K562 (cell line): ENCODE measurements around the gene CDC20. TPM values are rescaled to one million over a fixed set of nuclear protein-coding genes. Genes with fewer than 3 reads are reported as not detected.

Experiments
- ATAC-seq: fragments of 200-7000 bp; cut with Tn5 transposase; 3 replicates; pipeline ENCODE4 v1.9.1; 2020; ENCODE audit warnings: moderate library complexity
- BruUV-seq: library from RNA; stranded (reverse); fragments of 400-500 nt; replicated peaks from 2 replicates; lab custom pipeline; 2021; lab: Mats Ljungman, UMichigan
- CTCF ChIA-PET: fragments of 300-600 bp; formaldehyde crosslinking; extraction: SDS; loops from one replicate; lab custom pipeline; 2021; ENCODE audit warnings: low intra/inter-chr PET ratio; lab: Yijun Ruan, JAX
- POLR2A ChIA-PET: fragments of 300-600, 350-650 bp; sonication (Branson Sonifier 250); formaldehyde crosslinking; extraction: SDS; loops from one replicate; lab custom pipeline; 2021; ENCODE audit warnings: antibody characterized with exemption, inconsistent platforms; lab: Yijun Ruan, JAX
- DNase-seq, 4 experiments: peaks; one replicate each; pipeline versions ENCODE4 v3.0.0 to v3.0.0-alpha.2; 2011 to 2018; ENCODE audit warnings: low spot score in 3 of 4, mixed read lengths in 3 of 4; ENCODE audit errors: extremely low read depth in 1 of 4
- FAIRE-seq: peaks from 2 replicates; lab custom pipeline; 2011; peaks lifted over from hg19 to GRCh38; lab: Jason Lieb, UNC
- H2AFZ ChIP-seq: 2 replicates; pipeline ENCODE4 v1.6.0; 2011; ENCODE audit warnings: low read depth, low read length, control low read depth, inconsistent platforms
- H3K27ac ChIP-seq: fragments of 200-600 bp; 3 replicates; pipeline ENCODE4 v1.8.0; 2011; ENCODE audit warnings: low read depth, mild to moderate bottlenecking, control low read depth, inconsistent platforms, low read length, moderate library complexity, mixed read lengths; ENCODE audit errors: extremely low read depth
- H3K27me3 ChIP-seq, 2 experiments: fragments of 300-600 bp in 1 of 2; 2 replicates in 1 of 2; 3 replicates in 1 of 2; pipeline versions ENCODE4 v1.6.0 to v1.8.0; 2011; ENCODE audit warnings: inconsistent platforms in 2 of 2, low read length in 2 of 2, mild to moderate bottlenecking in 1 of 2, mixed read lengths in 1 of 2, moderate library complexity in 1 of 2; ENCODE audit not compliant: control insufficient read depth in 2 of 2, insufficient read depth in 2 of 2
- H3K36me3 ChIP-seq: fragments of 300-600 bp; 3 replicates; pipeline ENCODE4 v1.8.0; 2011; ENCODE audit warnings: mild to moderate bottlenecking, low read length, inconsistent platforms; ENCODE audit not compliant: control insufficient read depth, insufficient read depth
- H3K4me1 ChIP-seq, 2 experiments: fragments of 200-600 bp in 1 of 2; replicated peaks in 1 of 2; 2 replicates in 1 of 2; 3 replicates in 1 of 2; pipeline versions ENCODE4 v1.5.1 to v1.8.0; 2011; ENCODE audit warnings: inconsistent platforms in 2 of 2, low read length in 2 of 2, mild to moderate bottlenecking in 1 of 2, mixed read lengths in 1 of 2, moderate library complexity in 1 of 2; ENCODE audit not compliant: control insufficient read depth in 2 of 2, insufficient read depth in 2 of 2
- H3K4me2 ChIP-seq: 2 replicates; pipeline ENCODE4 v1.6.1; 2011; ENCODE audit warnings: low read length, control low read depth, inconsistent platforms, mixed read lengths; ENCODE audit not compliant: insufficient read depth
- H3K4me3 ChIP-seq: fragments of 200-600 bp; sonication (generic), shearing (Covaris generic); 2 replicates; pipeline ENCODE4 v1.5.1; 2016; ENCODE audit warnings: control low read depth, inconsistent platforms
- H3K79me2 ChIP-seq: fragments of 200-600 bp; 3 replicates; pipeline ENCODE4 v1.8.0; 2011; ENCODE audit warnings: low read length, inconsistent platforms; ENCODE audit not compliant: control insufficient read depth, insufficient read depth
- H3K9ac ChIP-seq, 2 experiments: 2 replicates each; pipeline versions ENCODE4 v1.6.0 to v1.6.1; 2011; ENCODE audit warnings: low read depth in 2 of 2, low read length in 2 of 2, control low read depth in 1 of 2, inconsistent platforms in 1 of 2, mild to moderate bottlenecking in 1 of 2, mixed read lengths in 1 of 2; ENCODE audit not compliant: insufficient read depth in 1 of 2
- H3K9me1 ChIP-seq: one replicate; pipeline ENCODE4 v1.6.0; 2011; ENCODE audit warnings: inconsistent platforms, mild to moderate bottlenecking, low read length, moderate library complexity; ENCODE audit not compliant: control insufficient read depth, insufficient read depth
- H3K9me3 ChIP-seq: replicated peaks from 2 replicates; pipeline ENCODE4 v1.5.1; 2011; ENCODE audit warnings: low read depth, low read length, inconsistent platforms; ENCODE audit not compliant: control insufficient read depth, insufficient read depth
- H4K20me1 ChIP-seq: replicated peaks from 2 replicates; pipeline ENCODE4 v1.6.1; 2011; ENCODE audit warnings: low read length, inconsistent platforms, mixed read lengths; ENCODE audit not compliant: control insufficient read depth, insufficient read depth
- C11orf30 ChIP-seq: fragments of 450-650 bp; IDR thresholded peaks from 2 replicates; pipeline ENCODE4 v1.6.1; 2016; ENCODE audit warnings: low read depth, mild to moderate bottlenecking
- CREBBP ChIP-seq: IDR thresholded peaks from one replicate; pipeline ENCODE4 v1.6.1; 2012; ENCODE audit warnings: low read depth, mild to moderate bottlenecking, control low read depth, inconsistent platforms, low read length
- EP300 ChIP-seq: IDR thresholded peaks from 2 replicates; pipeline ENCODE4 v1.6.1; 2012; ENCODE audit warnings: low read length, improper control_type of control experiment
- FOXA3 ChIP-seq, 2 experiments: fragments of 450-650 bp in 1 of 2; sonication (generic) in 1 of 2; formaldehyde crosslinking; IDR thresholded peaks in 1 of 2; conservative IDR thresholded peaks in 1 of 2; 2 replicates each; pipeline versions ENCODE4 v1.4.0 to v1.8.0; 2020 to 2022; ENCODE audit warnings: mild to moderate bottlenecking in 2 of 2, missing genetic modification reagents in 1 of 2
- ID3 ChIP-seq, 2 experiments: fragments of 250-450 bp in 1 of 2; fragments of 450-650 bp in 1 of 2; sonication (Bioruptor Pico) in 1 of 2; IDR thresholded peaks; 2 replicates each; pipeline versions ENCODE4 v1.6.1 to v1.8.0; 2016 to 2021; ENCODE audit warnings: mild to moderate bottlenecking in 2 of 2, moderate library complexity in 2 of 2, missing compliant biosample characterization in 1 of 2, missing genetic modification characterization in 1 of 2
- KDM5B ChIP-seq: fragments of 200-600 bp; sonication (generic); IDR thresholded peaks from 2 replicates; pipeline ENCODE4 v1.6.1; 2012; ENCODE audit warnings: low read depth, mild to moderate bottlenecking, moderate library complexity, low read length, control low read depth, inconsistent platforms; ENCODE audit not compliant: insufficient replicate concordance
- LCOR ChIP-seq: sonication (generic); formaldehyde crosslinking; IDR thresholded peaks from 2 replicates; pipeline ENCODE4 v1.8.0; 2022; ENCODE audit warnings: mild to moderate bottlenecking, missing genetic modification reagents
- MAFF ChIP-seq: IDR thresholded peaks from 2 replicates; pipeline ENCODE4 v1.6.1; 2012; ENCODE audit warnings: low read length, improper control_type of control experiment
- MYC ChIP-seq, 2 experiments: fragments of 250-450 bp in 1 of 2; sonication (Bioruptor Pico) in 1 of 2; IDR thresholded peaks; 2 replicates each; pipeline versions ENCODE4 v1.5.1 to v1.6.1; 2012 to 2021; ENCODE audit warnings: low read depth in 2 of 2, borderline replicate concordance in 1 of 2, improper control_type of control experiment in 1 of 2, low read length in 1 of 2, mild to moderate bottlenecking in 1 of 2, moderate library complexity in 1 of 2
- PHF20 ChIP-seq: fragments of 450-650 bp; IDR thresholded peaks from 2 replicates; pipeline ENCODE4 v1.6.1; 2018; ENCODE audit not compliant: partially characterized antibody
- RAD21 ChIP-seq, 2 experiments: fragments of 250-450 bp in 1 of 2; fragments of 450-650 bp in 1 of 2; sonication (Bioruptor Pico) in 1 of 2; formaldehyde crosslinking in 1 of 2; IDR thresholded peaks in 1 of 2; conservative IDR thresholded peaks in 1 of 2; 2 replicates each; pipeline versions ENCODE4 v1.4.0 to v1.8.0; 2020 to 2022; ENCODE audit warnings: mild to moderate bottlenecking in 2 of 2, moderate library complexity in 1 of 2
- SREBF2 ChIP-seq: sonication (generic); formaldehyde crosslinking; IDR thresholded peaks from 2 replicates; pipeline ENCODE4 v1.4.0; 2020; ENCODE audit warnings: mild to moderate bottlenecking, missing genetic modification reagents
- SRSF7 ChIP-seq: fragments of 200-400 bp; formaldehyde crosslinking; optimal IDR thresholded peaks from 2 replicates; pipeline ENCODE3; 2017; ENCODE audit warnings: mild to moderate bottlenecking, low read depth, low read length
- ZNF253 ChIP-seq: fragments of 250-450 bp; sonication (Bioruptor Pico); conservative IDR thresholded peaks from 2 replicates; pipeline ENCODE4 v1.6.1; 2021; ENCODE audit warnings: mild to moderate bottlenecking
- ZZZ3 ChIP-seq: fragments of 450-650 bp; IDR thresholded peaks from 2 replicates; pipeline ENCODE4 v1.6.1; 2016; ENCODE audit warnings: antibody characterized with exemption, mild to moderate bottlenecking, moderate library complexity
- WGBS: fragments of 100-300 bp; shearing (Covaris generic); methylation state at CpG from one replicate; pipeline ENCODE4 v1.1.6; 2016; ENCODE audit warnings: low coverage, mixed read lengths; ENCODE audit not compliant: insufficient coverage; ENCODE audit errors: missing lambda C conversion rate; 5-methylcytosine and 5-hydroxymethylcytosine counted together
- in situ Hi-C: fragments of 300-500 bp; cut with MboI; formaldehyde crosslinking; loops from 4 replicates; pipeline ENCODE4 v1.15.0; 2018; ENCODE audit warnings: inconsistent platforms, mixed read lengths
- intact Hi-C: fragments of 100-400 bp; cut with micrococcal nuclease; formaldehyde crosslinking; loops from 2 replicates; pipeline ENCODE4 v1.14.2; 2022
- polyA plus RNA-seq, 8 experiments: library from polyadenylated mRNA; depleted of rRNA in 4 of 8; stranded (reverse) in 5 of 8; unstranded in 3 of 8; fragments of >200 nt; fragmentation: Nextera tagmentation in 2 of 8; fragmentation: Illumina TruSeq in 1 of 8; extraction: Ambion mirVana in 2 of 8; extraction: Trizol in 1 of 8; gene quantifications; 2 replicates each; pipeline versions ENCODE4 v1.2.1 to v1.2.3, GENCODE V29; 2011 to 2014; ENCODE audit warnings: inconsistent platforms in 1 of 8, missing spikeins in 1 of 8
- total RNA-seq, 7 experiments: library from RNA; depleted of rRNA in 6 of 7; stranded (reverse); fragments of >200 nt in 6 of 7; fragmentation: Illumina TruSeq in 2 of 7; extraction: Trizol in 2 of 7; gene quantifications; 2 replicates each; pipeline versions ENCODE4 v1.2.1 to v1.2.3, GENCODE V29; 2011 to 2021; ENCODE audit warnings: low replicate concordance in 1 of 7

CDC20 gene
- total and polyA plus RNA-seq, 9 of the 15 experiments (the other 6 are each of a cell fraction or from before 2014, with no cell fraction given), result 45.2 to 224 (median 121) TPM

- TF ChIP-seq C11orf30, result peak; percentile 73
These were observed 29.8 kb downstream of the CDC20 start (continued) for GRCh38 chr1:43388613-43389012.

DNA sequence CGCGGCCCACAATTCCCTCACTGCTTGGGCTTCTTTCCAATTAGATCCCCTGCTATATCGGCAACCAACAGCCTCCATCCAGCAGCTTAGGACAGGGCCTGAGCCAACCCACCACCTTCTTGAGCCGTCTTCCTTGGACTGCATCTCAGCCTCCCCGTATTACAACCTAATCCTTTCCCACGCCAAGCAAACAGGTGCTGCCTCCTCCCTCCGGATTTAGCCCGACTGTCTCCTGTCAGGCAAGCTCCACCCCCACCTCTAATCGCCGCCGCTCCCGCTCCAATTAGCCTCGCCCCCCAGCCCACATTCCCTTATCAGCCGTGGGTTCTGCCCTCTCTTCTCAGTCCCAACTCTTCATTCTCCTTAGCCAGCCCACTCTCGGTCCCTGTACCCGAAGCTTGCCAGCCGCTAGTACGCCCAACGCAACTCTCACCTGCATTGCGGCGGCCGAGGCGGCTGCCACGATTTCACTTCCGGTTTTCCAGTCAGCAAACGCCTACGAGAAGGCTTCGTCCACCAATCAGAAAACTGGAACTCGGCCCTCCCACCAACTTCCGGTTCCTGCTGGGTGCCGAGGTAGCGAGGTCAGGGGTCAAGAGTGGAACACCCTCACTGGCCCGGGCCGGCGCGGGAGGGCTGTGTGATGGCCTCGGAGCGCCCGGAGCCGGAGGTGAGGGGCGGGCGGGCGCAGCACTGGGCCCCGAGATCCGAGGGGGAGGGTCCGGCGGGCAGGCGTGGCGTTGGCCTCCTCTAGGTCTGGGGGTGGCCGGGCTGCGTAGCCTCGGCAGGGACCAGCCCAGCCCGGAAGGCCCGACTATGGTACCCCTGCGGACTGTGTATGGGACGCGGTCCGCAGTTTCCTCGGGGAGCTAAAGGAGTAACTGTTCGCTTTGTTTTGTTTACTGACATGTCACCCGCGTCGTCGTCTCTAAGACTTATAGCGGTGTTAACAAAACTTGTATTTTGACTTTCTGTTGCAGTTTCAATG, 30.8 kb downstream of the CDC20 start, which contains the start of the genes MED8 and SZT2:
MED8 (minus strand) TSS at position 475 of the 988 bp plus-strand sequence; CDS start at position 439, 36 bp downstream.
SZT2 (plus strand) TSS at position 574 of the 988 bp plus-strand sequence; CDS start at position 644, 70 bp downstream.
- FAIRE-seq (peak; percentile 91), ATAC-seq (peak; percentile 98), DNase-seq (peak; percentile 98 to 99 (median 98))
- Histone ChIP-seq H3K36me3 (peaks cover 38% of the 10 kb centered on the region), H3K4me3 (peak within 1 kb of the TSS; percentile 61), H3K27ac (peak within 1 kb of the TSS; percentile 85), H3K9me1 (peaks cover 5% of the 10 kb centered on the region), H3K4me2 (peak within 1 kb of the TSS; percentile 99), H3K9me3 (no peaks in the 10 kb centered on the region), H3K4me1 (peaks cover 0 to 13% of the 10 kb centered on the region in 2 experiments; a peak in 2 of 5 replicates), H2AFZ (peak within 1 kb of the TSS; percentile 91), H3K9ac (peak within 1 kb of the TSS; percentile 92 to 96), H3K27me3 (no peaks in the 10 kb centered on the region), H3K79me2 (peaks cover 39% of the 10 kb centered on the region), H4K20me1 (peaks cover 13% of the 10 kb centered on the region; the same call in 1 of the 2 replicates)
- CTCF ChIA-PET, result no interaction called here
- WGBS, result under 1% methylated on average over 63 of the region's 65 CpGs
- POLR2A ChIA-PET, result interaction anchor here (0.8 to 7.2 kb wide), 17 partner anchors 8 to 545 kb away, joined by 3 to 72 read pairs (median 4); partner anchors contain the start of genes CDC20 and ELOVL1
- no TSS peak for BruUV-seq
- in situ Hi-C loops, result no loop called here
- intact Hi-C loops, result no loop called here
- TF ChIP-seq ZNF253 (no peak), MYC (IDR thresholded peaks at IDR 0.05; ENCODE audit: low read depth, low read length) (peak; percentile 75; the same call in 1 of the 2 replicates), MYC (CRISPR knock-in tag; IDR thresholded peaks at IDR 0.05; ENCODE audit: borderline replicate concordance, low read depth) (peak; percentile 38; the same call in 1 of the 2 replicates), ID3 (CRISPR knock-in tag; IDR thresholded peaks at IDR 0.05) (no peak), ID3 (tag; IDR thresholded peaks at IDR 0.05) (peak; percentile 42; the same call in 1 of the 2 replicates), CREBBP (no peak), MAFF (peak; percentile 41; the same call in 1 of the 2 replicates), SRSF7 (no peak), FOXA3 (CRISPR knock-in tag; conservative IDR thresholded peaks at IDR 0.05 in 1 of 2, IDR thresholded peaks at IDR 0.05 in 1 of 2) (no peak), ZZZ3 (no peak), RAD21 (CRISPR knock-in tag; conservative IDR thresholded peaks at IDR 0.05 in 1 of 2, IDR thresholded peaks at IDR 0.05 in 1 of 2) (no peak; a peak in 1 of 4 replicates), SREBF2 (no peak), KDM5B (peak; percentile 98), PHF20 (peak; percentile 93), LCOR (0 out of 2 replicates have a peak, but pooled peaks have one; percentile 17), EP300 (peak; percentile 24)
